Sigmoid colon (tissue), 7 donors: ENCODE measurements around the gene ARHGAP44. TPM values are rescaled to one million over a fixed set of nuclear protein-coding genes. Genes with fewer than 3 reads are reported as not detected.

Source experiments
- DNase-seq: peaks from one replicate; pipeline ENCODE4 v3.0.0-alpha.2; 2019
- H3K27ac ChIP-seq, 4 donors: fragments of 200-600 bp; sonication (generic); one replicate each; pipeline ENCODE4 v1.5.1; 2016 to 2019; ENCODE audit warnings: mild to moderate bottlenecking in 1 of 4
- H3K27me3 ChIP-seq, 3 donors: fragments of 200-600 bp; sonication (generic); one replicate each; pipeline ENCODE4 v1.5.1; 2019; ENCODE audit warnings: mild to moderate bottlenecking in 1 of 3
- H3K36me3 ChIP-seq, 4 donors: fragments of 200-600 bp; sonication (generic); one replicate each; pipeline ENCODE4 v1.5.1; 2016 to 2019
- H3K4me1 ChIP-seq, 4 donors: fragments of 200-600 bp; sonication (generic); one replicate each; pipeline ENCODE4 v1.5.1; 2017 to 2019
- H3K4me3 ChIP-seq, 4 donors: fragments of 200-600 bp; sonication (generic); one replicate each; pipeline ENCODE4 v1.5.1; 2017 to 2019; ENCODE audit warnings: mild to moderate bottlenecking in 2 of 4, moderate library complexity in 1 of 4
- H3K9me3 ChIP-seq, 4 donors: fragments of 200-600 bp in 3 of 4; sonication (generic) in 3 of 4; one replicate each; pipeline versions ENCODE4 v1.5.1 to v1.6.1; 2013 to 2019
- EP300 ChIP-seq, 4 donors: sonication (generic); formaldehyde crosslinking; IDR thresholded peaks; one replicate each; pipeline ENCODE4 v1.6.1; 2017; ENCODE audit warnings: antibody characterized with exemption in 4 of 4
- POLR2A ChIP-seq, 2 donors: fragments of 450-650 bp; IDR thresholded peaks; one replicate each; pipeline ENCODE4 v1.6.1; 2016; ENCODE audit warnings: antibody characterized with exemption in 2 of 2, mild to moderate bottlenecking in 2 of 2, moderate library complexity in 2 of 2
- POLR2AphosphoS5 ChIP-seq, 4 donors: sonication (generic); formaldehyde crosslinking; IDR thresholded peaks; one replicate each; pipeline ENCODE4 v1.6.1; 2017; ENCODE audit warnings: antibody characterized with exemption in 4 of 4
- WGBS, 2 donors: extraction: QIAGEN DNeasy Blood & Tissue Kit; methylation state at CpG; one replicate each; pipeline ENCODE4 v1.1.7; 2013; 5-methylcytosine and 5-hydroxymethylcytosine counted together
- intact Hi-C: fragments of 100-400 bp; cut with DNase I; formaldehyde crosslinking; loops from one replicate; pipeline ENCODE4 v1.15.1; 2023
- polyA plus RNA-seq, 3 donors: library from polyadenylated mRNA; stranded (reverse); fragments of 200-250 nt; gene quantifications; one replicate each; pipeline ENCODE4 v1.2.3, GENCODE V29; 2013
- small RNA-seq, 3 donors: library from RNA; depleted of rRNA; stranded (forward); fragments of <200 nt; gene quantifications; one replicate each; pipeline ENCODE3, GENCODE V24; 2016
- total RNA-seq, 4 donors: library from RNA; depleted of rRNA; stranded (reverse); fragments of >200 nt; gene quantifications; one replicate each; pipeline ENCODE4 v1.1.0, GENCODE V29; 2016
- TF ChIP-seq, protein P1 (sequence below), 4 experiments: fragments of 450-650 bp in 3 of 4; fragments of 200-600 bp in 1 of 4; IDR thresholded peaks; one replicate each; pipeline ENCODE4 v1.5.1; 2016 to 2019; ENCODE audit warnings: antibody characterized with exemption in 4 of 4, mild to moderate bottlenecking in 3 of 4, moderate library complexity in 2 of 4
- donor health status: healthy with polysubstance abuse.
- donor health status: Bipolar disorder and iron deficiency.
- donor health status: healthy.

Gene ARHGAP44
- total and polyA plus RNA-seq, 7 donors = 2.6 to 23.8 (median 6.4) TPM

DNA sequence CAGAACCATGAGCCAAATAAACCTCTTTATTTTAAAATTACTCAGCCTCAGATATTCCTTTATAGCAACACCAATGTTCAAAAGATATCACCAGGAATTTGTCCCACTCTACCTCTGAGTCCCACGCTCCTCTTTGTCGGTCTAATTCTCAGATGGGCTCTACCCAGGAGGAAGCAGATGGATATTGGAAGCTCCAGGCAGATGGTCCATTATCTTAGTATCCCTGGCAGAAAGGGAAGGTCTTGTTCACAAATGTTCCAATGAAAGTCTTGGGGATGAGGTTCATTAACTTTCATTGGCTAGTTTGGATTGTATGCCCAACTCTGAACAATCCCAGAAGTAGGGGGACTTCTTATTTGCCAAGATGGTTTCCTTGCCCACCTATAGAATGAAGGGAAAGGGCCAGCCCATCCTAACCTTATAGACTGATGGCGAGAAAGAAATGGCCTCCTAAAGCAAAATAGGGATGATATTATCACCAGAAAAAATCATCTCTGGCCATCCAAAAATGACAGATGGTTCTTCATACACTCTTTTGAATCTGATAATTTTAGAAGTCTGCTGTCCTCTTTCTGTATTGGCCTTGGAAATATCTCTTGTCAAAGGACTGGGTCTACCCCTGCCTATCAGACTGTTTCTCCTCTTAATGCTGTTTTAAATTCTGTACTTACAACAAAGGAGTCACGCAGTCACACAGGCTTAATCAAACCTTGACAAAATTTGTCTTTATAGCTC lies 249.8 kb downstream of the ARHGAP44 start:
- no peak for DNase-seq
- Histone ChIP-seq H3K9me3 (no peaks in the 10 kb centered on the region), H3K4me3 (no peak overlapping the region), H3K36me3 (no peaks in the 10 kb centered on the region), H3K27me3 (peaks cover 0 to 8% (median 0%) of the 10 kb centered on the region in 3 donors), H3K4me1 (no peaks in the 10 kb centered on the region), H3K27ac (no peak overlapping the region)
- TF ChIP-seq, protein P1, sequence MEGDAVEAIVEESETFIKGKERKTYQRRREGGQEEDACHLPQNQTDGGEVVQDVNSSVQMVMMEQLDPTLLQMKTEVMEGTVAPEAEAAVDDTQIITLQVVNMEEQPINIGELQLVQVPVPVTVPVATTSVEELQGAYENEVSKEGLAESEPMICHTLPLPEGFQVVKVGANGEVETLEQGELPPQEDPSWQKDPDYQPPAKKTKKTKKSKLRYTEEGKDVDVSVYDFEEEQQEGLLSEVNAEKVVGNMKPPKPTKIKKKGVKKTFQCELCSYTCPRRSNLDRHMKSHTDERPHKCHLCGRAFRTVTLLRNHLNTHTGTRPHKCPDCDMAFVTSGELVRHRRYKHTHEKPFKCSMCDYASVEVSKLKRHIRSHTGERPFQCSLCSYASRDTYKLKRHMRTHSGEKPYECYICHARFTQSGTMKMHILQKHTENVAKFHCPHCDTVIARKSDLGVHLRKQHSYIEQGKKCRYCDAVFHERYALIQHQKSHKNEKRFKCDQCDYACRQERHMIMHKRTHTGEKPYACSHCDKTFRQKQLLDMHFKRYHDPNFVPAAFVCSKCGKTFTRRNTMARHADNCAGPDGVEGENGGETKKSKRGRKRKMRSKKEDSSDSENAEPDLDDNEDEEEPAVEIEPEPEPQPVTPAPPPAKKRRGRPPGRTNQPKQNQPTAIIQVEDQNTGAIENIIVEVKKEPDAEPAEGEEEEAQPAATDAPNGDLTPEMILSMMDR (IDR thresholded peaks at IDR 0.05) = no peak
- TF ChIP-seq EP300 (IDR thresholded peaks at IDR 0.05) (no peak), POLR2A (IDR thresholded peaks at IDR 0.05) (no peak), POLR2AphosphoS5 (IDR thresholded peaks at IDR 0.05) (no peak)
- 94% methylated on average over 4 of the region's 4 CpGs for WGBS, 2 donors
- intact Hi-C loops = no loop called here

Small RNA genes lying within 50 kb of the gene (small RNA-seq; reads per million reads assigned to genes)
- 0 reads per million in 3 donors for gene MIR1269B

Other genes with a start within 250 kb of the ARHGAP44 start
- 100 to 1,000 TPM; 108 to 168 (median 120) TPM for gene MYOCD, start 123.6 kb upstream of the ARHGAP44 start, total RNA-seq
- gene MYOCD, start 123.6 kb upstream of the ARHGAP44 start, polyA plus RNA-seq = 1 to 10 TPM in 1 of 3 donors, under 1 TPM in 2; 0.46 to 5.9 (median 0.60) TPM
- 10 to 100 TPM; 46.9 to 67.0 (median 50.2) TPM for gene ELAC2, start 228.5 kb downstream of the ARHGAP44 start, total RNA-seq
- gene ELAC2, start 228.5 kb downstream of the ARHGAP44 start, polyA plus RNA-seq = 10 to 100 TPM; 12.7 to 39.6 (median 18.0) TPM